ENCODE results near the gene CAPN7.

Gene CAPN7

DNA sequence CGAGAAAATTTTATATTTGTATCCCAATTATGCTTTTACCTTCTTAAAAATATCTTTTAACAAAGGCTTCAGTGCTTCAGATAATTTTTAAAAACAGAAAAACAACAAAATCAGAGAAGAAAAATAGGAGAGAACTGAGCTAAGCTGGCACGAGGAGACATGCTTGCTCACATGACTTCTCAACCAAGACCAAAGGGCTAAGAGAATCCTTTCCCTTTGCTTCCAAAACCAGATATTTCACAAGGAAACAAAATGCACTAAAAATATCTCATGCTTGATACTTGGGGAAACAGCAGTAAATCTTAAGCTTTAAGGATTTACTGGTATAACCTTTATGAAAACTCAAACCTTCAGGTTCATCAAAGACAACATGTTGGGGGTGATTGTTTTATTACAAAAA, 58.4 kb downstream of the CAPN7 start:
- Histone ChIP-seq H3K14ac (ENCODE audit: low read length) (no peak overlapping the region), H3K27me3 (ENCODE audit: control insufficient read depth in 3 of 3, insufficient read depth in 3 of 3, low read depth in 1 of 3, low read length in 3 of 3) (no peaks in the 10 kb centered on the region), H4K8ac (ENCODE audit: low read depth, low read length) (no peak overlapping the region), H2AFZ (ENCODE audit: low read length) (no peak overlapping the region), H3K4me3 (ENCODE audit: low read length in 2 of 2) (no peak overlapping the region), H4K91ac (ENCODE audit: low read depth, low read length, poor library complexity) (no peak overlapping the region), H3K27ac (replicated peaks; ENCODE audit: low read length) (no peak overlapping the region), H3K4me2 (ENCODE audit: insufficient read depth, low read length, poor library complexity, severe bottlenecking) (no peak overlapping the region), H2AK5ac (ENCODE audit: low read depth, low read length) (no peak overlapping the region), H2BK12ac (ENCODE audit: low read length) (no peak overlapping the region), H2BK120ac (ENCODE audit: low read depth, low read length) (no peak overlapping the region), H2BK15ac (ENCODE audit: low read length) (no peak overlapping the region), H3K4ac (ENCODE audit: low read length) (no peak overlapping the region), H3K9ac (ENCODE audit: low read depth, low read length, poor library complexity) (no peak overlapping the region), H3K9me3 (replicated peaks in 1 of 2; ENCODE audit: control insufficient read depth in 2 of 2, insufficient read depth in 1 of 2, low read depth in 1 of 2, low read length in 2 of 2) (no peaks in the 10 kb centered on the region), H3K79me1 (ENCODE audit: low read depth, low read length) (no peaks in the 10 kb centered on the region), H3K36me3 (replicated peaks in 1 of 2; ENCODE audit: control insufficient read depth in 2 of 2, insufficient read depth in 2 of 2, low read length in 2 of 2) (peaks cover 0 to 9% of the 10 kb centered on the region in 2 donors), H2BK5ac (ENCODE audit: low read length) (no peak overlapping the region), H3K18ac (ENCODE audit: low read length) (no peak overlapping the region), H3K23ac (ENCODE audit: low read depth, low read length, poor library complexity) (no peak overlapping the region), H3K4me1 (ENCODE audit: control insufficient read depth in 2 of 2, insufficient read depth in 1 of 2, low read depth in 1 of 2, low read length in 2 of 2) (no peaks in the 10 kb centered on the region)
- no peak for DNase-seq (ENCODE audit: low spot score)
- WGBS, 2 donors (ENCODE audit: extremely low coverage in 2 of 2, insufficient read length in 2 of 2, insufficient replicate concordance in 1 of 2): no CpG with 5 or more reads among the region's 2 CpGs

DNA sequence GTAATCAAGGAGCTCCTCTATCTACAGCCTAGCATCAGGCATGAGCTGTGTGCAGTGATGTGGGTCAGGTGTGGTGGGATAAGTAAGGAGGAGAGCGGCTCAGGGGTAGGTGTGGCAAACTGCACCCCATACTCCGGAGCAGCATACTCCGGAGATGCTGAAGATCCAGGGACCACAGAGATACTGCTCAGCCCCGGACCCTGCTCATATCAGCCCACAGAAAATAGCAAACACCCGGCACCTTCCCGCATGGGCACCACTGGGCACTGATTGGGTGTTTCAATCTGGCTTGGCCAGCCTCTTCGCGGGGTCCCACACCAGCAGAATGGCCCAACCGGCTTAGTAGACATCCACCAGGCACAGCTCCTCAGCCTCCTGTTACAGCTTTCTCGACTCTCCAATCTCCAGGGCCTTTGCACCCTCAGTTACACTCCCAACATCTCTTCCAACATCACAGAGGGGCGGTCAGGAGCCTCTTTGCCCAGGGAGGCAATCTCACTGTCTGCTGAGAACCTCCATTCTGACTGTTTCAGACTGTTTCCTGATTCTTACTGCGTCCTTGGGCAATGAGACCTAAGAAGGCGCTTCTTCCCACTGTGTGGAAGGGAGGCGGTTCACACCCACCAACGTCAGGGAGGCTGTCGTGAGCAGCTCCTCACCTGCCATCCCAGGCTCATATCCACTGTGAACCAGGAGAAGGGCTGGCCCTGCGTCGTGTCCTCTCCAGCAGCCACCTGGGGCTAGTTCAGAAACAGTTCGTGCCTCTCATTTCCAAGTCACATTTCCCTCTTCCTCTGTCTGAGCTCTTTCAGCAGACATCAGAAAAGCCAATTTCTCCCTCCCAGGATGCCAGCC, 59.8 kb downstream of the CAPN7 start:
- no CpG with 5 or more reads among the region's 19 CpGs for WGBS, 2 donors (ENCODE audit: extremely low coverage in 2 of 2, insufficient read length in 2 of 2, insufficient replicate concordance in 1 of 2)
- H3K23ac ChIP-seq (ENCODE audit: low read depth, low read length, poor library complexity): no peak overlapping the region
- no peak overlapping the region for H2BK5ac ChIP-seq (ENCODE audit: low read length)

DNA sequence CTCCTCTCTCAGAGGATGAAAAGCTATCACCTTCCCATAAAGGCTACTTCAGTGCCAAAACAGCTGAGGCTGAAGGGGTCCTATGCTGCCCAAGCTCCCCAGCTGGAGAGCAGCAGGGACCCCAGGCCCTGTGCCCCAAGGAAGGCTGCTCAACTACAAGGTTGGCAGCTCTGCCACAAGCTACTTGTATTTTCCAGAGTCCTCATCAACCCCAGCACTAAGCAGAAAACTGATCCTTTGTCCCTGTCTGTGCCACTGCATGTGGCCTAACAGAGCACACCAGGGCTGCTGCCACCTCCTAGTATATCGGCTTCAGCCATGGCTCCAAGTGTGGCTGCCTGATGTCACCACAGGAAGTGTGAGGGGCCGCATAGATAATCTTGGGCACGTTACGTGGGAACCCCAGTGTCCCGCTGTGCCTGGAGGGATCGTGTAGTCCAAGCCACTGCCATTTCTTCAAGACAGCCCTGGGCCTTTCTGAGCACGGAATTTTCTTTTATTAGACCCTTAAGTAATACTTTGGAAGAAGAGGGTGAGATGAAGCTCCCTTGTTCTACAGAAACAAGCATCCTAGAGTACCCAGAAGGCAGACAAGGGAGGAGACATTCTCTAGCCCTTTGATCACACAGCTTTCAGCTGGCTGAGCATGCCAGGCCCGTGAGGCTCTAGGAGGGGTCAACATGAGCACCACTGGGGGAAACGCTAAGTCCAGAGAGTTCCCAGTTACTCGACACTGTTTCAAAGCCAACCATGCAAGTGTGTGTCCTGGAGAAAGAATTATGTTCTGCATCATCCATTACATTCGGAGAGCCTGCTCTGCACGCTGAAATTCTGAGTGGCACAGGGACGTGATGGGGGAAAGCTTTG, 60.7 kb downstream of the CAPN7 start:
- DNase-seq (ENCODE audit: low spot score): no peak

More for the DNA sequence above, 59.8 kb downstream of the CAPN7 start:
- H4K8ac ChIP-seq (ENCODE audit: low read depth, low read length): no peak overlapping the region
- no peak overlapping the region for H3K14ac ChIP-seq (ENCODE audit: low read length)
- H3K4ac ChIP-seq (ENCODE audit: low read length): no peak overlapping the region
- H3K79me1 ChIP-seq (ENCODE audit: low read depth, low read length): no peaks in the 10 kb centered on the region
- no peak overlapping the region for H3K9ac ChIP-seq (ENCODE audit: low read depth, low read length, poor library complexity)
- H3K9me3 ChIP-seq (replicated peaks in 1 of 2; ENCODE audit: control insufficient read depth in 2 of 2, insufficient read depth in 1 of 2, low read depth in 1 of 2, low read length in 2 of 2): no peaks in the 10 kb centered on the region
- no peak for DNase-seq (ENCODE audit: low spot score)
- no peak overlapping the region for H3K18ac ChIP-seq (ENCODE audit: low read length)
- no peak overlapping the region for H2BK120ac ChIP-seq (ENCODE audit: low read depth, low read length)
- H3K27ac ChIP-seq (replicated peaks; ENCODE audit: low read length): no peak overlapping the region
- no peak overlapping the region for H3K4me2 ChIP-seq (ENCODE audit: insufficient read depth, low read length, poor library complexity, severe bottlenecking)
- H2BK15ac ChIP-seq (ENCODE audit: low read length): no peak overlapping the region
- no peaks in the 10 kb centered on the region for H3K36me3 ChIP-seq (replicated peaks in 1 of 2; ENCODE audit: control insufficient read depth in 2 of 2, insufficient read depth in 2 of 2, low read length in 2 of 2)
- H3K4me3 ChIP-seq (ENCODE audit: low read length in 2 of 2): no peak overlapping the region
- no peak overlapping the region for H4K91ac ChIP-seq (ENCODE audit: low read depth, low read length, poor library complexity)
- H3K27me3 ChIP-seq (ENCODE audit: control insufficient read depth in 3 of 3, insufficient read depth in 3 of 3, low read depth in 1 of 3, low read length in 3 of 3): no peaks in the 10 kb centered on the region
- no peaks in the 10 kb centered on the region for H3K4me1 ChIP-seq (ENCODE audit: control insufficient read depth in 2 of 2, insufficient read depth in 1 of 2, low read depth in 1 of 2, low read length in 2 of 2)
- H2AK5ac ChIP-seq (ENCODE audit: low read depth, low read length): no peak overlapping the region
- no peak overlapping the region for H2BK12ac ChIP-seq (ENCODE audit: low read length)
- H2AFZ ChIP-seq (ENCODE audit: low read length): no peak overlapping the region

DNA sequence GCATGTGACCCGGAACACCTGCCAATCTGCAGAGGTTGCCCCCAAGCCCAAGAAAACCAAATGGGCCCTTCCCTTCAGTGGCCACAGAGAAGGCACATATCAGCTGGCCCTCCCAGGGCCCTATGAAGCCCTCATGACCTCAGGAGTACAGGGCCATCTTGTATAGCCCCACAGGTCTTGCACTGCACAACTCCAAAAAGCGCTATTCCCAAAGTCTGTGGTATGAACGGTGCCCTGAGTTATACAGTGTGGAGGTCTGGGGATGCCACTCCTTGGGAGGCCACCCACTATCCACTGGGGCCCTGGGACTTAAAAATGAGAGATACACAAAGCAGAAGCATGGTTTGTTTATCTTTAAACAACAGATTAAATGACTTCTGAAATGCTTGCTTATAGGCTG, 61.5 kb downstream of the CAPN7 start:
- H4K91ac ChIP-seq (ENCODE audit: low read depth, low read length, poor library complexity): no peak overlapping the region
- H3K4me2 ChIP-seq (ENCODE audit: insufficient read depth, low read length, poor library complexity, severe bottlenecking): no peak overlapping the region
- H2BK120ac ChIP-seq (ENCODE audit: low read depth, low read length): no peak overlapping the region
- no peak overlapping the region for H2AK5ac ChIP-seq (ENCODE audit: low read depth, low read length)
- H3K27me3 ChIP-seq (ENCODE audit: control insufficient read depth in 3 of 3, insufficient read depth in 3 of 3, low read depth in 1 of 3, low read length in 3 of 3): no peaks in the 10 kb centered on the region
- H3K14ac ChIP-seq (ENCODE audit: low read length): no peak overlapping the region
- WGBS, 2 donors (ENCODE audit: extremely low coverage in 2 of 2, insufficient read length in 2 of 2, insufficient replicate concordance in 1 of 2): no CpG with 5 or more reads among the region's 3 CpGs
- no peaks in the 10 kb centered on the region for H3K9me3 ChIP-seq (replicated peaks in 1 of 2; ENCODE audit: control insufficient read depth in 2 of 2, insufficient read depth in 1 of 2, low read depth in 1 of 2, low read length in 2 of 2)
- H2BK5ac ChIP-seq (ENCODE audit: low read length): no peak overlapping the region
- peak overlapping the region in 1 of 2 donors; percentile 37 for H3K4me3 ChIP-seq (ENCODE audit: low read length in 2 of 2)
- H3K79me1 ChIP-seq (ENCODE audit: low read depth, low read length): no peaks in the 10 kb centered on the region
- peak overlapping the region; percentile 68 for H2AFZ ChIP-seq (ENCODE audit: low read length)
- H3K23ac ChIP-seq (ENCODE audit: low read depth, low read length, poor library complexity): no peak overlapping the region
- DNase-seq (ENCODE audit: low spot score): no peak
- H3K27ac ChIP-seq (replicated peaks; ENCODE audit: low read length): no peak overlapping the region
- no peak overlapping the region for H3K18ac ChIP-seq (ENCODE audit: low read length)
- H3K4me1 ChIP-seq (ENCODE audit: control insufficient read depth in 2 of 2, insufficient read depth in 1 of 2, low read depth in 1 of 2, low read length in 2 of 2): no peaks in the 10 kb centered on the region
- H3K4ac ChIP-seq (ENCODE audit: low read length): no peak overlapping the region
- no peak overlapping the region for H2BK15ac ChIP-seq (ENCODE audit: low read length)
- no peak overlapping the region for H2BK12ac ChIP-seq (ENCODE audit: low read length)
- no peaks in the 10 kb centered on the region for H3K36me3 ChIP-seq (replicated peaks in 1 of 2; ENCODE audit: control insufficient read depth in 2 of 2, insufficient read depth in 2 of 2, low read length in 2 of 2)
- no peak overlapping the region for H3K9ac ChIP-seq (ENCODE audit: low read depth, low read length, poor library complexity)
- no peak overlapping the region for H4K8ac ChIP-seq (ENCODE audit: low read depth, low read length)

More for the DNA sequence above, 60.7 kb downstream of the CAPN7 start:
- Histone ChIP-seq H2BK12ac (ENCODE audit: low read length) (no peak overlapping the region), H3K4me3 (ENCODE audit: low read length in 2 of 2) (no peak overlapping the region), H3K27ac (replicated peaks; ENCODE audit: low read length) (no peak overlapping the region), H2AFZ (ENCODE audit: low read length) (peak overlapping the region; percentile 20), H2BK5ac (ENCODE audit: low read length) (no peak overlapping the region), H3K27me3 (ENCODE audit: control insufficient read depth in 3 of 3, insufficient read depth in 3 of 3, low read depth in 1 of 3, low read length in 3 of 3) (no peaks in the 10 kb centered on the region), H3K36me3 (replicated peaks in 1 of 2; ENCODE audit: control insufficient read depth in 2 of 2, insufficient read depth in 2 of 2, low read length in 2 of 2) (no peaks in the 10 kb centered on the region), H3K23ac (ENCODE audit: low read depth, low read length, poor library complexity) (no peak overlapping the region), H3K4ac (ENCODE audit: low read length) (no peak overlapping the region), H3K79me1 (ENCODE audit: low read depth, low read length) (no peaks in the 10 kb centered on the region), H3K9ac (ENCODE audit: low read depth, low read length, poor library complexity) (no peak overlapping the region), H3K14ac (ENCODE audit: low read length) (no peak overlapping the region), H3K4me1 (ENCODE audit: control insufficient read depth in 2 of 2, insufficient read depth in 1 of 2, low read depth in 1 of 2, low read length in 2 of 2) (no peaks in the 10 kb centered on the region), H2BK120ac (ENCODE audit: low read depth, low read length) (no peak overlapping the region), H4K91ac (ENCODE audit: low read depth, low read length, poor library complexity) (no peak overlapping the region), H3K4me2 (ENCODE audit: insufficient read depth, low read length, poor library complexity, severe bottlenecking) (no peak overlapping the region), H3K18ac (ENCODE audit: low read length) (no peak overlapping the region), H3K9me3 (replicated peaks in 1 of 2; ENCODE audit: control insufficient read depth in 2 of 2, insufficient read depth in 1 of 2, low read depth in 1 of 2, low read length in 2 of 2) (no peaks in the 10 kb centered on the region), H4K8ac (ENCODE audit: low read depth, low read length) (no peak overlapping the region), H2BK15ac (ENCODE audit: low read length) (no peak overlapping the region), H2AK5ac (ENCODE audit: low read depth, low read length) (no peak overlapping the region)
- no CpG with 5 or more reads among the region's 13 CpGs for WGBS, 2 donors (ENCODE audit: extremely low coverage in 2 of 2, insufficient read length in 2 of 2, insufficient replicate concordance in 1 of 2)

Data from neuronal stem cell (in vitro differentiated cells).